H9 (cell line): Measurements from ENCODE around the gene AKNA. TPM values are rescaled to one million over a fixed set of nuclear protein-coding genes. Genes with fewer than 3 reads are reported as not detected.

ENCODE experiments used
- DNase-seq: peaks from one replicate; pipeline ENCODE4 v3.0.0-alpha.2; 2017
- H2AFZ ChIP-seq: one replicate; pipeline ENCODE4 v1.6.1; 2013; ENCODE audit warnings: mild to moderate bottlenecking, low read length, control low read depth, moderate library complexity
- H2AK5ac ChIP-seq: 2 replicates; pipeline ENCODE4 v1.6.1; 2013; ENCODE audit warnings: low read length, control low read depth, mixed read lengths; ENCODE audit not compliant: insufficient read length
- H2BK120ac ChIP-seq: one replicate; pipeline ENCODE4 v1.6.1; 2013; ENCODE audit warnings: low read depth, mild to moderate bottlenecking, low read length, control low read depth, inconsistent platforms; ENCODE audit not compliant: poor library complexity, severe bottlenecking
- H2BK12ac ChIP-seq: 2 replicates; pipeline ENCODE4 v1.6.1; 2013; ENCODE audit warnings: low read length, control low read depth, mixed read lengths, low read depth; ENCODE audit not compliant: insufficient read length
- H2BK15ac ChIP-seq: 2 replicates; pipeline ENCODE4 v1.6.1; 2013; ENCODE audit warnings: low read depth, low read length, control low read depth
- H2BK20ac ChIP-seq: one replicate; pipeline ENCODE4 v1.6.1; 2013; ENCODE audit warnings: low read depth, mild to moderate bottlenecking, low read length, control low read depth, inconsistent platforms; ENCODE audit not compliant: poor library complexity, severe bottlenecking
- H2BK5ac ChIP-seq: 2 replicates; pipeline ENCODE4 v1.6.1; 2013; ENCODE audit warnings: low read length, control low read depth, mixed read lengths; ENCODE audit not compliant: insufficient read length
- H3K14ac ChIP-seq: 2 replicates; pipeline ENCODE4 v1.6.1; 2013; ENCODE audit warnings: low read length, control low read depth; ENCODE audit not compliant: insufficient read depth
- H3K18ac ChIP-seq: 2 replicates; pipeline ENCODE4 v1.6.1; 2013; ENCODE audit warnings: low read depth, mild to moderate bottlenecking, mixed read lengths, low read length, control low read depth; ENCODE audit not compliant: insufficient read length
- H3K23ac ChIP-seq: 2 replicates; pipeline ENCODE4 v1.6.1; 2013; ENCODE audit warnings: low read length, control low read depth, mixed read lengths, low read depth; ENCODE audit not compliant: insufficient read length
- H3K23me2 ChIP-seq: 2 replicates; pipeline ENCODE4 v1.6.1; 2013; ENCODE audit warnings: low read depth, mild to moderate bottlenecking, mixed read lengths, low read length, control low read depth; ENCODE audit not compliant: insufficient read length, poor library complexity, severe bottlenecking
- H3K27ac ChIP-seq: 2 replicates; pipeline ENCODE4 v1.5.1; 2013; ENCODE audit warnings: low read length, control low read depth, mixed read lengths, low read depth; ENCODE audit not compliant: insufficient read length
- H3K27me3 ChIP-seq: 2 replicates; pipeline ENCODE4 v1.6.1; 2013; ENCODE audit warnings: low read length, control low read depth, inconsistent platforms; ENCODE audit not compliant: insufficient read depth
- H3K4ac ChIP-seq: 2 replicates; pipeline ENCODE4 v1.6.1; 2013; ENCODE audit warnings: low read depth, mild to moderate bottlenecking, control low read depth, inconsistent platforms, low read length, moderate library complexity
- H3K4me1 ChIP-seq: 2 replicates; pipeline ENCODE4 v1.6.1; 2013; ENCODE audit warnings: low read length, control low read depth, inconsistent platforms; ENCODE audit not compliant: insufficient read depth
- H3K4me2 ChIP-seq: 2 replicates; pipeline ENCODE4 v1.6.1; 2013; ENCODE audit warnings: low read length, control low read depth, mixed read lengths; ENCODE audit not compliant: insufficient read length, insufficient read depth
- H3K56ac ChIP-seq: 2 replicates; pipeline ENCODE4 v1.6.1; 2013; ENCODE audit warnings: low read depth, mild to moderate bottlenecking, mixed read lengths, low read length, control low read depth; ENCODE audit not compliant: insufficient read length
- H3K79me1 ChIP-seq: 2 replicates; pipeline ENCODE4 v1.6.1; 2013; ENCODE audit warnings: low read depth, mild to moderate bottlenecking, moderate library complexity, low read length, control low read depth, inconsistent platforms; ENCODE audit not compliant: insufficient read depth, poor library complexity, severe bottlenecking
- H3K79me2 ChIP-seq: 2 replicates; pipeline ENCODE4 v1.6.1; 2013; ENCODE audit warnings: low read length, control low read depth, inconsistent platforms; ENCODE audit not compliant: insufficient read depth
- H3K9ac ChIP-seq: 2 replicates; pipeline ENCODE4 v1.6.1; 2013; ENCODE audit warnings: low read length, control low read depth, mixed read lengths; ENCODE audit not compliant: insufficient read length; ENCODE audit errors: extremely low read depth
- H3K9me3 ChIP-seq: one replicate; pipeline ENCODE4 v1.6.1; 2013; ENCODE audit warnings: low read depth, low read length, inconsistent platforms; ENCODE audit not compliant: control insufficient read depth
- H3T11ph ChIP-seq: one replicate; pipeline ENCODE4 v1.6.1; 2013; ENCODE audit warnings: mild to moderate bottlenecking, low read length, control low read depth, inconsistent platforms
- H4K20me1 ChIP-seq: one replicate; pipeline ENCODE4 v1.6.1; 2013; ENCODE audit not compliant: control insufficient read depth, insufficient read length, insufficient read depth
- H4K5ac ChIP-seq: 2 replicates; pipeline ENCODE4 v1.6.1; 2013; ENCODE audit warnings: low read depth, mild to moderate bottlenecking, mixed read lengths, low read length, control low read depth; ENCODE audit not compliant: insufficient read length
- H4K8ac ChIP-seq: replicated peaks from 2 replicates; pipeline ENCODE4 v1.6.1; 2013; ENCODE audit warnings: low read length, control low read depth, mixed read lengths, low read depth; ENCODE audit not compliant: insufficient read length
- H4K91ac ChIP-seq: 2 replicates; pipeline ENCODE4 v1.6.1; 2013; ENCODE audit warnings: low read depth, mild to moderate bottlenecking, moderate library complexity, mixed read lengths, low read length, control low read depth; ENCODE audit not compliant: insufficient read length
- H3K27ac Mint-ChIP-seq, 3 experiments: 2 replicates in 2 of 3; 3 replicates in 1 of 3; pipeline ENCODE4 v1.8.0; 2020 to 2021; ENCODE audit warnings: mixed read lengths in 3 of 3, mild to moderate bottlenecking in 1 of 3, moderate library complexity in 1 of 3
- H3K27me3 Mint-ChIP-seq: 2 replicates; pipeline ENCODE4 v1.8.0; 2021; ENCODE audit warnings: low read depth, mild to moderate bottlenecking, moderate library complexity, mixed read lengths
- H3K36me3 Mint-ChIP-seq, 3 experiments: 2 replicates in 2 of 3; 3 replicates in 1 of 3; pipeline ENCODE4 v1.8.0; 2020 to 2021; ENCODE audit warnings: low read depth in 3 of 3, mixed read lengths in 3 of 3; ENCODE audit not compliant: insufficient read depth in 1 of 3
- H3K4me1 Mint-ChIP-seq, 2 experiments: 2 replicates each; pipeline ENCODE4 v1.8.0; 2020; ENCODE audit warnings: mixed read lengths in 2 of 2
- H3K4me3 Mint-ChIP-seq, 2 experiments: 2 replicates in 1 of 2; 3 replicates in 1 of 2; pipeline ENCODE4 v1.8.0; 2020 to 2021; ENCODE audit warnings: mild to moderate bottlenecking in 2 of 2, mixed read lengths in 2 of 2, moderate library complexity in 1 of 2
- H3K9me3 Mint-ChIP-seq, 2 experiments: 2 replicates in 1 of 2; 3 replicates in 1 of 2; pipeline ENCODE4 v1.8.0; 2020; ENCODE audit warnings: mild to moderate bottlenecking in 2 of 2, mixed read lengths in 2 of 2, moderate library complexity in 1 of 2
- WGBS: extraction: QIAGEN DNeasy Blood & Tissue Kit; methylation state at CpG from one replicate; pipeline ENCODE4 v1.1.7; 2013; ENCODE audit warnings: missing lambda C conversion rate, low lambda C conversion rate, mixed read lengths; ENCODE audit not compliant: insufficient read length; ENCODE audit errors: extremely low coverage; 5-methylcytosine and 5-hydroxymethylcytosine counted together
- total RNA-seq: library from RNA; stranded (reverse); gene quantifications from 2 replicates; pipeline ENCODE4 v1.2.1, GENCODE V29; 2021
- TF ChIP-seq, protein P1 (sequence below): fragments of 200-600 bp; sonication (generic); conservative IDR thresholded peaks from 3 replicates; pipeline ENCODE4 v1.8.0; 2021; ENCODE audit warnings: antibody characterized with exemption, mild to moderate bottlenecking

Gene AKNA
- total RNA-seq, 1 experiment from 2014 or later, result 19.7 TPM

DNA sequence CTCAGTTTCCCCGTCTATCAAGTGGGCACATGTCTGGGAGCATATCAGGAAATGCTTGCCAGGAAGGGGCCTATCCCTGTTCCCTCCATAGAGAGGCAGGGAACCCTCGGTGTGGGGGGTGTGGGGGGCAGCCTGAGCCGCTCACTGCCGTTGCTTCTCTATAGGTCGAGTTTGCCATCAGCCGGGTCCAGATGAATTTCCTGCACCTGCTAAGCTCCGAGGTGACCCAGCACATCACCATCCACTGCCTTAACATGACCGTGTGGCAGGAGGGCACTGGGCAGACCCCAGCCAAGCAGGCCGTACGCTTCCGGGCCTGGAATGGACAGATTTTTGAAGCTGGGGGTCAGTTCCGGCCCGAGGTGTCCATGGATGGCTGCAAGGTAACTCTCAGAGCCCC is 78.7 kb downstream of the AKNA start:
- Histone ChIP-seq H3K9me3 (no peaks in the 10 kb centered on the region), H3T11ph (no peak overlapping the region), H2AK5ac (no peak overlapping the region), H3K14ac (no peak overlapping the region; the same call in 1 of the 2 replicates), H4K5ac (no peak overlapping the region), H3K56ac (no peak overlapping the region), H3K4me1 (no peaks in the 10 kb centered on the region), H3K79me2 (no peaks in the 10 kb centered on the region), H3K9ac (no peak overlapping the region), H3K23ac (no peak overlapping the region), H2BK20ac (no peak overlapping the region), H3K27ac (no peak overlapping the region), H3K27me3 (no peaks in the 10 kb centered on the region), H3K23me2 (no peaks in the 10 kb centered on the region), H3K18ac (no peak overlapping the region), H3K4me2 (no peak overlapping the region), H4K91ac (no peak overlapping the region), H2BK120ac (no peak overlapping the region), H3K4ac (no peak overlapping the region), H2BK5ac (no peak overlapping the region), H2BK15ac (no peak overlapping the region), H4K8ac (no peak overlapping the region), H2AFZ (no peak overlapping the region), H4K20me1 (no peaks in the 10 kb centered on the region), H2BK12ac (no peak overlapping the region), H3K79me1 (no peaks in the 10 kb centered on the region)
- Mint-ChIP-seq H3K27me3 (no peaks in the 10 kb centered on the region; the same call in 1 of the 2 replicates), H3K4me3 (no peak overlapping the region), H3K36me3 (peaks cover 0 to 7% (median 0%) of the 10 kb centered on the region in 3 experiments; a peak in 3 of 7 replicates), H3K9me3 (no peaks in the 10 kb centered on the region), H3K27ac (no peak overlapping the region), H3K4me1 (peaks cover 4 to 7% of the 10 kb centered on the region in 2 experiments; a peak in 3 of 4 replicates)
- no CpG with 5 or more reads among the region's 13 CpGs for WGBS
- TF ChIP-seq, protein P1, sequence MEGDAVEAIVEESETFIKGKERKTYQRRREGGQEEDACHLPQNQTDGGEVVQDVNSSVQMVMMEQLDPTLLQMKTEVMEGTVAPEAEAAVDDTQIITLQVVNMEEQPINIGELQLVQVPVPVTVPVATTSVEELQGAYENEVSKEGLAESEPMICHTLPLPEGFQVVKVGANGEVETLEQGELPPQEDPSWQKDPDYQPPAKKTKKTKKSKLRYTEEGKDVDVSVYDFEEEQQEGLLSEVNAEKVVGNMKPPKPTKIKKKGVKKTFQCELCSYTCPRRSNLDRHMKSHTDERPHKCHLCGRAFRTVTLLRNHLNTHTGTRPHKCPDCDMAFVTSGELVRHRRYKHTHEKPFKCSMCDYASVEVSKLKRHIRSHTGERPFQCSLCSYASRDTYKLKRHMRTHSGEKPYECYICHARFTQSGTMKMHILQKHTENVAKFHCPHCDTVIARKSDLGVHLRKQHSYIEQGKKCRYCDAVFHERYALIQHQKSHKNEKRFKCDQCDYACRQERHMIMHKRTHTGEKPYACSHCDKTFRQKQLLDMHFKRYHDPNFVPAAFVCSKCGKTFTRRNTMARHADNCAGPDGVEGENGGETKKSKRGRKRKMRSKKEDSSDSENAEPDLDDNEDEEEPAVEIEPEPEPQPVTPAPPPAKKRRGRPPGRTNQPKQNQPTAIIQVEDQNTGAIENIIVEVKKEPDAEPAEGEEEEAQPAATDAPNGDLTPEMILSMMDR, result no peak
- no peak for DNase-seq
